ENCODE data around the gene SEL1L2.

GRCh38 chr20:13928901-13929300, 61.5 kb downstream of the SEL1L2 start:
- TF ChIP-seq POLR2A (IDR thresholded peaks at IDR 0.05; ENCODE audit: low read length) (no peak), GATA1 (IDR thresholded peaks at IDR 0.05; ENCODE audit: low read depth, low read length) (no peak)

All from erythroblast (primary cell).